BLaER1 treated with 17β-estradiol and CSF1 and Interleukin-3, amounts not matched to agents 10 nM and 100 nM (cell line): Measurements from ENCODE around the gene PLCXD1.

Experiments
- H3K27ac ChIP-seq, 11 experiments: shearing (Covaris generic); formaldehyde crosslinking; 2 replicates each; pipeline ENCODE4 v1.8.1; 2022
- H3K27me3 ChIP-seq, 11 experiments: shearing (Covaris generic); formaldehyde crosslinking; 2 replicates each; pipeline ENCODE4 v1.8.1; 2022
- H3K36me3 ChIP-seq, 11 experiments: shearing (Covaris generic); formaldehyde crosslinking; 2 replicates each; pipeline ENCODE4 v1.8.1; 2022
- H3K4me1 ChIP-seq, 10 experiments: shearing (Covaris generic); formaldehyde crosslinking; 2 replicates each; pipeline ENCODE4 v1.8.1; 2022
- H3K4me2 ChIP-seq, 11 experiments: shearing (Covaris generic); formaldehyde crosslinking; 2 replicates each; pipeline ENCODE4 v1.8.1; 2022
- H3K4me3 ChIP-seq, 10 experiments: shearing (Covaris generic); formaldehyde crosslinking; 2 replicates each; pipeline ENCODE4 v1.8.1; 2022
- H3K9ac ChIP-seq, 11 experiments: shearing (Covaris generic); formaldehyde crosslinking; 2 replicates each; pipeline ENCODE4 v1.8.1; 2022
- H3K9me3 ChIP-seq, 11 experiments: shearing (Covaris generic); formaldehyde crosslinking; replicated peaks in 1 of 11; 2 replicates each; pipeline ENCODE4 v1.8.1; 2022
- H4K20me1 ChIP-seq, 11 experiments: shearing (Covaris generic); formaldehyde crosslinking; 2 replicates each; pipeline ENCODE4 v1.8.1; 2022
- Cebpa-rat ChIP-seq, 11 experiments: shearing (Covaris generic); IDR thresholded peaks; 2 replicates each; pipeline ENCODE4 v1.8.1; 2022

Gene PLCXD1

GRCh38 chrX:338281-338835, 57.2 kb downstream of the PLCXD1 start:
- Histone ChIP-seq H3K4me2 (no peak overlapping the region), H3K4me1 (0 out of 20 replicates have a peak, but pooled peaks cover 0 to 3% (median 0%) of the 10 kb centered on the region in 10 experiments), H3K27me3 (no peaks in the 10 kb centered on the region), H3K27ac (no peak overlapping the region), H3K36me3 (peaks cover 22 to 75% (median 69%) of the 10 kb centered on the region in 11 experiments), H3K4me3 (no peak overlapping the region), H4K20me1 (peaks cover 0 to 6% (median 0%) of the 10 kb centered on the region in 11 experiments; a peak in 1 of 22 replicates), H3K9ac (no peak overlapping the region), H3K9me3 (peaks cover 14 to 45% (median 26%) of the 10 kb centered on the region in 11 experiments)
- TF ChIP-seq Cebpa-rat (IDR thresholded peaks at IDR 0.05) = no peak

- Histone ChIP-seq H3K27me3 (no peaks in the 10 kb centered on the region), H3K36me3 (peaks cover 18 to 71% (median 64%) of the 10 kb centered on the region in 11 experiments), H3K27ac (no peak overlapping the region), H3K4me2 (no peak overlapping the region), H4K20me1 (0 out of 22 replicates have a peak, but pooled peaks cover 0 to 6% (median 0%) of the 10 kb centered on the region in 11 experiments), H3K4me3 (no peak overlapping the region), H3K9me3 (peaks cover 17 to 48% (median 28%) of the 10 kb centered on the region in 11 experiments), H3K4me1 (0 out of 20 replicates have a peak, but pooled peaks cover 0 to 3% (median 0%) of the 10 kb centered on the region in 10 experiments), H3K9ac (no peak overlapping the region)
- TF ChIP-seq Cebpa-rat (IDR thresholded peaks at IDR 0.05) = no peak
Observed at GRCh38 chrX:338836-339400, 57.7 kb downstream of the PLCXD1 start.

GRCh38 chrX:340121-340520, 58.9 kb downstream of the PLCXD1 start:
- no peak for TF ChIP-seq Cebpa-rat (IDR thresholded peaks at IDR 0.05)
- no peak overlapping the region for H3K9ac ChIP-seq
- H3K4me1 ChIP-seq = 0 out of 20 replicates have a peak, but pooled peaks cover 0 to 3% (median 0%) of the 10 kb centered on the region in 10 experiments
- no peak overlapping the region for H3K4me2 ChIP-seq
- H3K27ac ChIP-seq = no peak overlapping the region
- H3K36me3 ChIP-seq = peaks cover 22 to 71% (median 66%) of the 10 kb centered on the region in 11 experiments
- no peak overlapping the region for H3K4me3 ChIP-seq
- H3K9me3 ChIP-seq = peaks cover 29 to 60% (median 40%) of the 10 kb centered on the region in 11 experiments
- H3K27me3 ChIP-seq = no peaks in the 10 kb centered on the region
- no peaks in the 10 kb centered on the region for H4K20me1 ChIP-seq

- Histone ChIP-seq H3K4me3 (no peak overlapping the region), H3K4me2 (no peak overlapping the region), H3K9ac (no peak overlapping the region), H4K20me1 (no peaks in the 10 kb centered on the region), H3K27me3 (no peaks in the 10 kb centered on the region), H3K9me3 (peaks cover 33 to 64% (median 43%) of the 10 kb centered on the region in 11 experiments), H3K4me1 (0 out of 20 replicates have a peak, but pooled peaks cover 0 to 3% (median 0%) of the 10 kb centered on the region in 10 experiments), H3K27ac (no peak overlapping the region), H3K36me3 (peaks cover 23 to 67% (median 62%) of the 10 kb centered on the region in 11 experiments)
- no peak for TF ChIP-seq Cebpa-rat (IDR thresholded peaks at IDR 0.05)
Observed at GRCh38 chrX:340641-341423, 59.7 kb downstream of the PLCXD1 start.

- Histone ChIP-seq H3K4me1 (no peaks in the 10 kb centered on the region), H3K27ac (no peak overlapping the region), H3K27me3 (no peaks in the 10 kb centered on the region), H3K36me3 (peaks cover 24 to 66% (median 60%) of the 10 kb centered on the region in 11 experiments), H3K4me2 (no peak overlapping the region), H3K9ac (no peak overlapping the region), H4K20me1 (no peaks in the 10 kb centered on the region), H3K9me3 (peaks cover 39 to 64% (median 50%) of the 10 kb centered on the region in 11 experiments), H3K4me3 (peak overlapping the region in 1 of 10 experiments; percentile 40; a peak in 1 of 20 replicates)
- TF ChIP-seq Cebpa-rat (IDR thresholded peaks at IDR 0.05) = no peak
Observed at GRCh38 chrX:341541-342101, 60.4 kb downstream of the PLCXD1 start.

- peaks cover 45 to 65% (median 58%) of the 10 kb centered on the region in 11 experiments for H3K9me3 ChIP-seq
- H3K36me3 ChIP-seq = peaks cover 27 to 69% (median 62%) of the 10 kb centered on the region in 11 experiments
- H3K27ac ChIP-seq = no peak overlapping the region
- peaks cover 0 to 9% (median 0%) of the 10 kb centered on the region in 10 experiments; a peak in 5 of 20 replicates for H3K4me1 ChIP-seq
- no peak for TF ChIP-seq Cebpa-rat (IDR thresholded peaks at IDR 0.05)
- H3K27me3 ChIP-seq = no peaks in the 10 kb centered on the region
- H4K20me1 ChIP-seq = peaks cover 0 to 7% (median 0%) of the 10 kb centered on the region in 11 experiments; a peak in 2 of 22 replicates
- no peak overlapping the region for H3K9ac ChIP-seq
- H3K4me3 ChIP-seq = peak overlapping the region in 2 of 10 experiments; percentile 35 to 38; a peak in 2 of 20 replicates
- H3K4me2 ChIP-seq = no peak overlapping the region
Observed at GRCh38 chrX:344371-344901, 63.3 kb downstream of the PLCXD1 start.

GRCh38 chrX:345020-345925, 64.1 kb downstream of the PLCXD1 start:
- H3K4me2 ChIP-seq = no peak overlapping the region
- H3K4me1 ChIP-seq = peaks cover 0 to 13% (median 6%) of the 10 kb centered on the region in 10 experiments; a peak in 8 of 20 replicates
- TF ChIP-seq Cebpa-rat (IDR thresholded peaks at IDR 0.05) = no peak
- H3K36me3 ChIP-seq = peaks cover 27 to 75% (median 62%) of the 10 kb centered on the region in 11 experiments
- H3K27ac ChIP-seq = no peak overlapping the region
- peaks cover 45 to 65% (median 58%) of the 10 kb centered on the region in 11 experiments for H3K9me3 ChIP-seq
- H3K9ac ChIP-seq = no peak overlapping the region
- peak overlapping the region in 2 of 10 experiments; percentile 14 to 35; a peak in 2 of 20 replicates for H3K4me3 ChIP-seq
- peaks cover 0 to 9% (median 0%) of the 10 kb centered on the region in 11 experiments; a peak in 4 of 22 replicates for H4K20me1 ChIP-seq
- no peaks in the 10 kb centered on the region for H3K27me3 ChIP-seq
